HL-60/S4 (cell line): ENCODE measurements around the gene NGEF.

Experiments used
- in situ Hi-C: fragments of 300-500 bp; cut with MboI; formaldehyde crosslinking; loops from 2 replicates; pipeline ENCODE4 v1.14.3; 2022; ENCODE audit warnings: low sequenced_read_pairs

Gene NGEF

GRCh38 chr2:233023007-233023760 is 10.1 kb upstream of the NGEF start:
- in situ Hi-C loops: loop anchor here (25.0 kb wide), 1 partner anchor 411 kb away; no protein-coding TSS in a partner anchor

- in situ Hi-C loops: loop anchor here (25.0 kb wide), 1 partner anchor 410 kb away; no protein-coding TSS in a partner anchor
These were observed 9.5 kb upstream of the NGEF start for GRCh38 chr2:233022561-233022960.

DNA sequence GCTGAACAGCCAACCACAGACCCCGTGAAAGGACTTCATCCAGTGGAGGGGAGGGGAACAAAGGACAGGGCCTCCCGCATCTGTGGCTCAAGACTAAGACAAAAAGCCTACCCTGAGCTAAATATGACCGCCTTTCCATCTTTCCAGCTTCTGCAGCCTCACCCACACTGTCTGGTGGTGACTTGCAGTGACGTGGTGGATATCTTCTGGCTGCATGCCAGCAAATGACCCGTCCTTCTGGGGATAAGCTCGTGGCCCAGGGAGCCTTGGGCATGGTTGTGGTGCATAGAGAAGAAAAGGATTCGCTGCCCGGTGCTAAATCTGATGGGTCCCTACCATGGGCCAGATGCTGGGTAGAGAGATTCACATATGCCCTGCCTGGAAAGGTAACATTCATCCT is 8.7 kb upstream of the NGEF start:
- in situ Hi-C loops: loop anchor here (25.0 kb wide), 1 partner anchor 409 kb away; no protein-coding TSS in a partner anchor

DNA sequence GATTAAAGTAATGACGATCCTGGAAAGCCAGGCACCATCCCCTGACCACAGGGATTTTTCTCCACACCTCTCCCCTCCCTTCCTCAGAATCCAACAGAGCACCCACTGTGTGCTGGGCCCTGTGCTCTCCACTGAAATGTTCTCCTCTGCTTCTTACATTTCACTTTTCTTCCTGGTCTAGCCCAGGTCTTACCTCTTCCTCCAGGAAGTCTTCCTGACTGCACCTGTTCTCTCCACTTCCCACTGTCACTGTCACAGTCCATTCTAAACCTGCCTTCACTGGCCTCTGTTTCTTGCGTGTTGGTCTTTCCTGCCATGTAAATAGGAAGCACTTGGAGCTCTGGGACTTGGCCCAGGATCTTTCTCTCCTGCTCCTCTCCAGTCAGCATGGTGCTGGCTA is 7.4 kb upstream of the NGEF start:
- in situ Hi-C loops: loop anchor here (25.0 kb wide), 1 partner anchor 408 kb away; no protein-coding TSS in a partner anchor

GRCh38 chr2:233019610-233020009 is 6.6 kb upstream of the NGEF start:
- in situ Hi-C loops: loop anchor here (25.0 kb wide), 1 partner anchor 407 kb away; no protein-coding TSS in a partner anchor

DNA sequence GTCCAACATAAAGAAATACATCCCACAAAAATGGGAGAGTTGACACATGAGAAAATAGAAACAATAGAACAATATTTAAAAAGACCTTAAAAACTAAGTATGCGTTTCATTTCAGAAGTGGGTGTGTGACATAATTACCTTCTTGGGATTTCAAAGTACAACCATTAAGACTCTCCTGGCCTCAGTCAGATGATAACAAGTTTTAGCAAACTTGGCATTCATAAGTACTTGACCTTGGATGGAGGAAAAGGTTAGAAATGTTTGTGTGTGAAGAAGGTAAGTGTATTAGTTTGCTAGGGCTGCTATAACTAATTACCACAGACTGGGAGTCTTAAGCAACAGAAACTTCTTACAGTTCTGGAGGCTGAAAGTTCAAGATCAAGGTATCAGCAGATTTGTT is 4.9 kb upstream of the NGEF start:
- in situ Hi-C loops: loop anchor here (25.0 kb wide), 1 partner anchor 406 kb away; no protein-coding TSS in a partner anchor

DNA sequence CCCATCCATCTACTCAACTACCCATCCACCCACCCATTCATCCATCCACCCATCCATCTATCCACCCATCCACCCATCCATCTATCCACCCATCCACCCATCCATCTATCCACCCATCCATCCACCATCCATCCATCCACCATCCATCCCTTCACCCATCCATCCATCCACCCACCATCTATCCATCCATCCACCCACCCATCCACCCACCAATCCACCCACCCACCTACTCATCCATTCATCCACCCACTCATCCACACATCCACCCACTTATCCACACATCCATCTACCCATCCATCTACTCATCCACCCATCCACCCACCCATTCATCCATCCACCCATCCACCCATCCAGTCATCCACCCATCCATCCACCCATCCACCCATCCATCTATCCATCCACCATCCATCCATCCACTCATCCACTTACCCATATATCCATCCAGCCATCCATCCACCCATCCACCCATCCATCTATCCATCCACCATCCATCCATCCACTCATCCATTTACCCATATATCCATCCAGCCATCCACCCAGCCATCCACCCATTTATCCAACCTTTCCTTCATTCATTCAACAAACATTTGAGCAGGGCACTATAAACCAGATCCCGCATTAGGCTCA is 2.1 kb upstream of the NGEF start:
- in situ Hi-C loops: loop anchor here (25.0 kb wide), 1 partner anchor 403 kb away; no protein-coding TSS in a partner anchor

DNA sequence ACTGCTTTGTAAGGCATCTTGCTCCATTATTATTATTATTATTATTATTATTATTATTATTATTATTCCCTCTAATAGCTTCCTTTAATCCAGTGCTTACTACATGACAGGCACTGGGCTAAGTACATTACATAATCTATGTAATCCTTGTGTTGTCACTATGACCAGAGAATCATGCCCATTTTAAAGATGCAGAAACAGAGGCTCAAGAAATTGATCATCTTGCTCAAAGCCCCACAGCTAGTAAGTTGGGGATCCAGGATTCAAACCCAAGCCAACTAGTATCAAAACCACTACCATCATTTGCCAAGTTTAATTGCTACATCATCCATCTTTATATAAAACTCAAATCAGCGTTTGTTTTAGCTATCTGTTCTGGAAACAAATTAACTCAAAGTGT is 594 bp upstream of the NGEF start:
- in situ Hi-C loops: loop anchor here (25.0 kb wide), 1 partner anchor 401 kb away; no protein-coding TSS in a partner anchor

DNA sequence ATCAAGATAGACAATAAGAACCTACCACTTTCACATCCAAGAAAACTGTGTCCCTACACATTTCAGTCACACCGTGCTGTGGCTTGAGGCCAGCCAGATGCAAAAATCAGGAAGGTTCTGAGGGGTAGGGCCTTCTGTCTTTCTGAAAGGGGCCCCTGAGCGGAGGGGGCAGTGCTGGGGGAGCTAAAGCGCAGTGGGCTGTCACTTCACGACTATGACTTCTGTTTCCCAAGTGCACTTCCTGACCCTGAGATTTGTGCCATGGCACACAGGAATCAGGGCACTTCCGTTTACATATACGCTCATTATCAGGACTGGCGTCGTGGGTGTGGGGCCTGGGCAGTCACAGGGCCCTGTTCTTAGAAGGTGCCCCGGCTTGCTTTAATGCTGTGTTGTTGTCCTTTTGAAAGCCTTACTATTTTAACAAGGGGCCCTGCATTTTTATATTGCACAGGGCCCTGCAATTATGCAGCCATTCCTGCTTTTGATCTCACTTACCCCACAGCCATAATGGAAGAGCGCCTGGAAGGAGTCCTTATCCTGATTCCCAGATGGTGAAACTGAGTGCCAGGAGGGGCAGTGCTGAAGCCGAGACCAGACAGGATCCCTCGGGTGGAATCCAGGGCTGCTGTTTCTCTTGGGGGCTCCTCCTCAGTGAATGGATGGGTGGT is 620 bp downstream of the NGEF start:
- in situ Hi-C loops: loop anchor here (25.0 kb wide), 1 partner anchor 400 kb away; no protein-coding TSS in a partner anchor

GRCh38 chr2:233011702-233012131 is 1.3 kb downstream of the NGEF start:
- in situ Hi-C loops: loop anchor here (25.0 kb wide), 1 partner anchor 399 kb away; no protein-coding TSS in a partner anchor

- in situ Hi-C loops: loop anchor here (25.0 kb wide), 1 partner anchor 399 kb away; no protein-coding TSS in a partner anchor
These were observed 1.8 kb downstream of the NGEF start for GRCh38 chr2:233011268-233011650.

- in situ Hi-C loops: loop anchor here (25.0 kb wide), 1 partner anchor 398 kb away; no protein-coding TSS in a partner anchor
These were observed 2.3 kb downstream of the NGEF start for GRCh38 chr2:233010569-233011267.

GRCh38 chr2:233009661-233010060 is 3.4 kb downstream of the NGEF start:
- in situ Hi-C loops: loop anchor here (25.0 kb wide), 1 partner anchor 397 kb away; no protein-coding TSS in a partner anchor

DNA sequence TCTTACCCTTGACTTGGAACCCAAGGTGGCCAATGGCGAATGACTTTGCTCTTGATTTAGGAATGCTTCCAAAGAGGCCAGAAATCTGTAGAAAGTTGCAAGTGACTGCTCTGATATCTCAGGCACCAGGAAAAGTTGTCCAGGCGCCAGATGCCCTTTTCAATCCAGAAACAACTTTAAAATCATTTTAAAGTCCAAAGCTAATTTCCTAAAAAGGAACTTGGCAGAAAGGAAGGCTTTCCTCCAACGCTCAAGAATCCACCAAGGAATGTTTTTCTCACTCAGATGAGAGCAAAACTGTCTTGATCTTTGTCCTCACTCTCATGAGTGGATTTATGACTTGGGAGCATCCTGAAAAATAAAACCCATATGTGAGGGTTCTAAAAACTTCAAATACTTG is 5.3 kb downstream of the NGEF start:
- in situ Hi-C loops: loop anchor here (25.0 kb wide), 1 partner anchor 395 kb away; no protein-coding TSS in a partner anchor

DNA sequence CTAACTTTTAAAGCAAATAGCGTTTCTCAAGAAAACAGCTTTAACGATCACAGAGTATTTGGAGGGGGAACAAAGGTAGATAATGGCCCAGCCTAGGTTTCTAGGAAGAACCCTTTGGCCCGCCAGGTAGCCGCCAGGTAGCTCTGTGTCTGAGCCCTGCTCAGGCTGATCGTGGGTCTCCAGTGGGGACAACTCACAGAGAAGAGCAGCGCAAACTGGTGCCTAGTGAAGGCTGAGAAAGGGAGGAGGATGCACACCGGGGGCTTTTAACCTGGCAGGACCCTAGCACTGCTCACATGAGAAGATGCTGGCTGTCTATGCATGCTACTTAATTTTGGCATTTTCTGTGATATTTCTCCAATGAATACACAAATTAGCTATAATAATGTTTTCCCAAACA is 5.8 kb downstream of the NGEF start:
- in situ Hi-C loops: loop anchor here (25.0 kb wide), 1 partner anchor 395 kb away; no protein-coding TSS in a partner anchor

DNA sequence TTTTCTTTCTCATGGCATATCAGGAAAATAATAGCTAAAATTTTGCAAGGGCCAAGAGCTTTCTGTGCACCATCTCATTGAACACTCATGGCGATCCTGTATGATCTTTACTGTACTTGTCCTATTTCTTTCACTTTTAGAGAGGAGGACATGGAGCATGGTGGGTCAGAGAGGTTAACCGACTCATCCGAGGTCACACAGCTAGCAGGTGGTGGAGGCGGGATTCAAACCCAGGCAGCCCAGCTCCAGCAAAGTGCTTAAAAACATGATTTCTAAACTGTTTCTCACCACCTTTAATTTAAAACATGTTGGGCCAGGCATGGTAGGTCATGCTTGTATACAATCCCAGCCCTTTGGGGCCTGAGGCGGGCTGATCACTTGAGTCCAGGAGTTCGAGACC is 6.4 kb downstream of the NGEF start:
- in situ Hi-C loops: loop anchor here (25.0 kb wide), 1 partner anchor 394 kb away; no protein-coding TSS in a partner anchor

DNA sequence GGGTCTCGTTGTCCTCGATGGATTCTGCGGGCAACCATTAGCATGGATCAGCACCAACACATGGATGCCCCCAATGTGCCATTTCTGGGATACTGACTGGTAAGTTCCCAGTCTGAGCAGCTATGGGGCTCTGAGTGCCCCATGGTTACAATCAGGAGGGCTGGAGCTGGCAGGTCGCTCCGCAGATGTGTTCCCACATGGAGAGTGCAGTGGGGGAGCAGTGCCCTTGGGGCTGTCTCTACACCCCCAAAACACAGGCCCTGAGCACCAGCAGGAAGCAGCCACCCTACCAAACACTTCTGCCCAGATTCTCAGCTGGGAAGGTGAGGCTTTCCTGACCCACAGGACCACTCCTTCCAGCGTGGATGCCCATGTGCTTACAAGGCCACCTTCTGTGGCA is 8.0 kb downstream of the NGEF start:
- in situ Hi-C loops: loop anchor here (25.0 kb wide), 1 partner anchor 393 kb away; no protein-coding TSS in a partner anchor

DNA sequence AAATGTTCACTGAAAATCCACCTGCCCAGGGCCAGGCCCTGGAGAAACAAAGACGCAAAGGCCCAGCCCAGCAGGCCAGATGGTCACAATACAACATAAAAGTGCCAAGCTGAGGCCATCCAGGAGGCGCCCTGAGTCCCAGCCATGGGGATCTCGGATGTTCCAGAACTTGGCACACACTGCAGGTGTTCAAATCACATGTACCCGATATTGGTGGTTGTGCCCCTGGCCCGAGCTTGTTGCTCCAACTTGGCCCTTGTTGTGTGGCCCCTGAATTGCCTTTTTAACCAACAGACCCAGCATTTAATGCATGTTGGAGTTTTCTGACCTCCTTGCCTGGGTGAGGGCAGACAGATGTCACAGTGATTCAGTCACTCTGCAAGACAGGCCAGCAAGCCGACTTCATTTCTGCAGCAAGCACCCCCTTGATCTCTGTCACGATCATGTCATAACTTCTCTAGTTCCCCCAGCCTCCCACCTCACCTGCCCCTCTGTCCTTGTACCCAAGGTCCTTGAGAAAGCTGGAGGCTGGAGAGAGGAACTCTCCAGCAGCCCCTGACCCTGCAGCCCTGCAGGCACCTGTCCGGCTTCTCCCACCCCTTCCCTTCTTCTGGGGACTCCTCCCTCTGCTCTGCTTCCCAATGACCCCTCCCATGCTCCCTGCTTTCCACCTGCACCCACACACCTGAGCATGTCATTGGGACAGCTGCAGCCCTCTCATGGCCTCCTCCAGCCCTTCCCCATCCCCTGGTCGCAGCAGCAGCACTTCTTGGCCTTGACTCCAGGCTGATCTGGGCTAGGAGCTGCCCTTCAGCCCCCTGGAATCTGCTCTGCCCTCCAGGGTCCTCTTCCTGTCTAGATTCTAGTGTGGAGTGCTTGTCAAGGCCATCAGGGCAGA is 9.1 kb downstream of the NGEF start:
- in situ Hi-C loops: loop anchor here (25.0 kb wide), 1 partner anchor 392 kb away; no protein-coding TSS in a partner anchor
